ENCODE results near the gene UBASH3B.

Gene UBASH3B

GRCh38 chr11:122714004-122714403 is 58.5 kb downstream of the UBASH3B start:
- H3K4me1 Mint-ChIP-seq (ENCODE audit: low read depth), result peaks cover 72% of the 10 kb centered on the region
- peak overlapping the region; percentile 46 for H3K27ac Mint-ChIP-seq
- H3K9me3 Mint-ChIP-seq, result no peaks in the 10 kb centered on the region
- no peaks in the 10 kb centered on the region for H3K27me3 Mint-ChIP-seq
- no peak overlapping the region for H3K4me3 Mint-ChIP-seq
- intact Hi-C loops (cut with micrococcal nuclease), result no loop called here
- H3K36me3 Mint-ChIP-seq (ENCODE audit: low read depth), result no peaks in the 10 kb centered on the region

- Mint-ChIP-seq H3K27me3 (no peaks in the 10 kb centered on the region), H3K27ac (peak overlapping the region; percentile 46), H3K4me1 (ENCODE audit: low read depth) (peaks cover 70% of the 10 kb centered on the region), H3K9me3 (no peaks in the 10 kb centered on the region), H3K36me3 (ENCODE audit: low read depth) (no peaks in the 10 kb centered on the region), H3K4me3 (no peak overlapping the region)
- intact Hi-C loops (cut with micrococcal nuclease), result no loop called here
Observed at GRCh38 chr11:122714484-122714883, 59.0 kb downstream of the UBASH3B start.

GRCh38 chr11:122715548-122716440 is 60.3 kb downstream of the UBASH3B start:
- peaks cover 70% of the 10 kb centered on the region for H3K4me1 Mint-ChIP-seq (ENCODE audit: low read depth)
- no peaks in the 10 kb centered on the region for H3K27me3 Mint-ChIP-seq
- H3K9me3 Mint-ChIP-seq, result no peaks in the 10 kb centered on the region
- peaks cover 7% of the 10 kb centered on the region for H3K36me3 Mint-ChIP-seq (ENCODE audit: low read depth)
- peak overlapping the region; percentile 57 for H3K27ac Mint-ChIP-seq
- intact Hi-C loops (cut with micrococcal nuclease), result loop anchor here (5.0 kb wide), 1 partner anchor 37 kb away; no protein-coding TSS in a partner anchor
- no peak overlapping the region for H3K4me3 Mint-ChIP-seq

- Mint-ChIP-seq H3K36me3 (ENCODE audit: low read depth) (peaks cover 7% of the 10 kb centered on the region), H3K9me3 (no peaks in the 10 kb centered on the region), H3K27ac (peak overlapping the region; percentile 60), H3K4me3 (no peak overlapping the region), H3K4me1 (ENCODE audit: low read depth) (peaks cover 64% of the 10 kb centered on the region), H3K27me3 (no peaks in the 10 kb centered on the region)
- intact Hi-C loops (cut with micrococcal nuclease), result loop anchor here (5.0 kb wide), 1 partner anchor 35 kb away; no protein-coding TSS in a partner anchor
Observed at GRCh38 chr11:122717264-122717867, 61.8 kb downstream of the UBASH3B start.

- no peak overlapping the region for H3K4me3 Mint-ChIP-seq
- intact Hi-C loops (cut with micrococcal nuclease), result no loop called here
- H3K27ac Mint-ChIP-seq, result no peak overlapping the region
- no peaks in the 10 kb centered on the region for H3K27me3 Mint-ChIP-seq
- H3K9me3 Mint-ChIP-seq, result no peaks in the 10 kb centered on the region
- peaks cover 7% of the 10 kb centered on the region for H3K36me3 Mint-ChIP-seq (ENCODE audit: low read depth)
- H3K4me1 Mint-ChIP-seq (ENCODE audit: low read depth), result peaks cover 71% of the 10 kb centered on the region
Observed at GRCh38 chr11:122720107-122720881, 64.8 kb downstream of the UBASH3B start.

- H3K36me3 Mint-ChIP-seq (ENCODE audit: low read depth), result peaks cover 7% of the 10 kb centered on the region
- H3K27me3 Mint-ChIP-seq, result no peaks in the 10 kb centered on the region
- H3K4me1 Mint-ChIP-seq (ENCODE audit: low read depth), result peaks cover 64% of the 10 kb centered on the region
- H3K27ac Mint-ChIP-seq, result no peak overlapping the region
- H3K4me3 Mint-ChIP-seq, result no peak overlapping the region
- H3K9me3 Mint-ChIP-seq, result no peaks in the 10 kb centered on the region
- intact Hi-C loops (cut with micrococcal nuclease), result no loop called here
Observed at GRCh38 chr11:122721201-122721963, 65.9 kb downstream of the UBASH3B start.

- peaks cover 7% of the 10 kb centered on the region for H3K36me3 Mint-ChIP-seq (ENCODE audit: low read depth)
- H3K27ac Mint-ChIP-seq, result no peak overlapping the region
- no peaks in the 10 kb centered on the region for H3K27me3 Mint-ChIP-seq
- peaks cover 64% of the 10 kb centered on the region for H3K4me1 Mint-ChIP-seq (ENCODE audit: low read depth)
- intact Hi-C loops (cut with micrococcal nuclease), result no loop called here
- no peak overlapping the region for H3K4me3 Mint-ChIP-seq
- H3K9me3 Mint-ChIP-seq, result no peaks in the 10 kb centered on the region
Observed at GRCh38 chr11:122721964-122722266, 66.4 kb downstream of the UBASH3B start.

- Mint-ChIP-seq H3K4me3 (no peak overlapping the region), H3K4me1 (ENCODE audit: low read depth) (peaks cover 61% of the 10 kb centered on the region), H3K9me3 (no peaks in the 10 kb centered on the region), H3K27ac (peak overlapping the region; percentile 38), H3K27me3 (no peaks in the 10 kb centered on the region), H3K36me3 (ENCODE audit: low read depth) (peaks cover 7% of the 10 kb centered on the region)
- intact Hi-C loops (cut with micrococcal nuclease), result no loop called here
Observed at GRCh38 chr11:122723106-122723505, 67.6 kb downstream of the UBASH3B start.

- Mint-ChIP-seq H3K36me3 (ENCODE audit: low read depth) (peaks cover 7% of the 10 kb centered on the region), H3K4me1 (ENCODE audit: low read depth) (peaks cover 59% of the 10 kb centered on the region), H3K27ac (peak overlapping the region; percentile 38), H3K4me3 (no peak overlapping the region), H3K9me3 (no peaks in the 10 kb centered on the region), H3K27me3 (no peaks in the 10 kb centered on the region)
- intact Hi-C loops (cut with micrococcal nuclease), result no loop called here
Observed at GRCh38 chr11:122723576-122723975, 68.1 kb downstream of the UBASH3B start.

GRCh38 chr11:122724520-122724919 is 69.0 kb downstream of the UBASH3B start:
- H3K27me3 Mint-ChIP-seq, result no peaks in the 10 kb centered on the region
- H3K4me3 Mint-ChIP-seq, result no peak overlapping the region
- intact Hi-C loops (cut with micrococcal nuclease), result no loop called here
- H3K9me3 Mint-ChIP-seq, result no peaks in the 10 kb centered on the region
- peaks cover 62% of the 10 kb centered on the region for H3K4me1 Mint-ChIP-seq (ENCODE audit: low read depth)
- H3K27ac Mint-ChIP-seq, result no peak overlapping the region
- H3K36me3 Mint-ChIP-seq (ENCODE audit: low read depth), result peaks cover 7% of the 10 kb centered on the region

- H3K4me1 Mint-ChIP-seq (ENCODE audit: low read depth), result peaks cover 54% of the 10 kb centered on the region
- H3K9me3 Mint-ChIP-seq, result no peaks in the 10 kb centered on the region
- no peak overlapping the region for H3K4me3 Mint-ChIP-seq
- H3K36me3 Mint-ChIP-seq (ENCODE audit: low read depth), result peaks cover 5% of the 10 kb centered on the region
- no peak overlapping the region for H3K27ac Mint-ChIP-seq
- no peaks in the 10 kb centered on the region for H3K27me3 Mint-ChIP-seq
- intact Hi-C loops (cut with micrococcal nuclease), result no loop called here
Observed at GRCh38 chr11:122726028-122726427, 70.5 kb downstream of the UBASH3B start.

GRCh38 chr11:122727101-122727929 is 71.8 kb downstream of the UBASH3B start:
- Mint-ChIP-seq H3K27me3 (no peaks in the 10 kb centered on the region), H3K4me3 (peak overlapping the region; percentile 4), H3K9me3 (no peaks in the 10 kb centered on the region), H3K27ac (peak overlapping the region; percentile 67), H3K4me1 (ENCODE audit: low read depth) (peaks cover 50% of the 10 kb centered on the region), H3K36me3 (ENCODE audit: low read depth) (peaks cover 6% of the 10 kb centered on the region)
- intact Hi-C loops (cut with micrococcal nuclease), result no loop called here

GRCh38 chr11:122728561-122728960 is 73.0 kb downstream of the UBASH3B start:
- Mint-ChIP-seq H3K4me3 (no peak overlapping the region), H3K9me3 (no peaks in the 10 kb centered on the region), H3K4me1 (ENCODE audit: low read depth) (peaks cover 58% of the 10 kb centered on the region), H3K27me3 (no peaks in the 10 kb centered on the region), H3K27ac (no peak overlapping the region), H3K36me3 (ENCODE audit: low read depth) (peaks cover 6% of the 10 kb centered on the region)
- intact Hi-C loops (cut with micrococcal nuclease), result no loop called here
